IPS-18c (cell line): ENCODE measurements around the gene SEPTIN1.
"Not testable (repeated sequence)": the region's sequence is repeated elsewhere in the genome, so short reads cannot be mapped to it uniquely, and the experiment has no call there.

Experiments
- H3K4me3 ChIP-seq: 2 replicates; pipeline ENCODE4 v1.7.0; 2013; ENCODE audit warnings: low read depth, mild to moderate bottlenecking, low read length, moderate library complexity; ENCODE audit not compliant: insufficient read depth
- H3K9me3 ChIP-seq: one replicate; pipeline ENCODE4 v1.6.1; 2013; ENCODE audit warnings: mild to moderate bottlenecking, low read length, moderate library complexity; ENCODE audit not compliant: control insufficient read depth, insufficient read depth

SEPTIN1 gene

DNA sequence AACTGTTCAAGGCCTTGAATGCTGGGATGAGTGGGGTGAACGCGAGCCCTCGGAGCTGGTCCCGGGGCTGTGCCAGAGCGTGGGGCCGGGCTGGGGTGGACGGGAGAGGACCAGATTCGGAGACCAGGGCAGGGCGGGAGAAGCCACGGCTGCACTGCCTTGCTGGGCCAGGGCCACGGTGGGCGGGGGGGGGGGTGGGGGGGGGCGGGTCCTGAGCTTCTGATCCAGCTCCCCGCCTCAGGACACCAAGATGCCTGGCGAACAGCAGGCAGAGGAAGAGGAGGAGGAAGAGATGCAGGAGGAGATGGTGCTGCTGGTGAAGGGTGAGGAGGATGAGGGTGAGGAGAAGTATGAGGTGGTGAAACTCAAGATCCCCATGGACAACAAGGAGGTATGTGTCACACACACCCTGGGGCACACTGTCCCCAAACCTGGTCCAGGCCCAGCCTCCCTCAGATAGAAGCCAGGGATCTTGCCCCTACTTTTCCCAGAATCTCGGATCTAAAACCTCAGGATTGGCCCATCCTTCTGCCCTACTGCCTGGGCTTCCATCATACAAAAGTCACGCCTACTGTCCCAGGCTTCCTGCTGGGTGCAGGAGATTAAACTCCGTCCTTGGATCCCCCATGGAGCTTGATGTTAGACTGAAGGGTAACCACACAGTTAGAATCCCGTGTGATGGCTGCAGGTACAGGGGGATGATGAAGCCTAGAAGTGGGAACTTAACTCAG, 25.6 kb upstream of the SEPTIN1 start:
- no peaks in the 10 kb centered on the region for H3K9me3 ChIP-seq

DNA sequence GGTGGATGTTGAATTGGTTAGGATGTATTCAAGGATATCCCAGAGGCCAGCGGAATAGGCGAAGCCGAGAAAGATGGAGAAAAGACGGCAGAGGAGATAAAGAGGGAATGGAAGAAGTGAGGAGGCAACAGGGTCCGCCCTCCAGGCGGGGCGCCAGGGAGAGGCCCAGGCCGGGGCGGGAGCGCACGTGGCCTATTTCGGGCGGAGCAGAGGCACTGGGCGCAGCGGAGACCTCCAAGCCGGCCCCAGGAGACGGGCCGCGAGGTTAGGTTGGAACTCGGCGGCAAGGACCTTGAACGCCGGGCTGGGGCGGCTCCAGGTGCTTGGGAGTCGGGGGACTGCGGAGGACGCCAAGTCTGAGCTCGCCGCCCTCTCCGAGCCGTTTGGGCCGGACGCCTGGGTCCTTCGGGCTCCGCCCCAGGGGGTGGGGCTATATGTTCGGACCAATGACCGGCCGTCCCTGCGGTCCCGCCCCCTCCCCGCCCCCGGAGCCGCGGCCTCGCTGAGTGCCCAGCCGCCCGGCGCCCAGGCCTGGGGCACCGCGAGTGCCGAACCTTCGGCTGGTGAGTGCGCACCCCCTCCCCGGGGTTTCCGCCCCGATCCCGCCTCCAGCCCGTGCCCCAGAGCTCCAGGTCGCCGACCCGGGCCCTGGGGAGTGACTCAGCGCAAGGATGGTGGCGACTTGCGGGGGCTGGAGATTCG, 24.9 kb upstream of the SEPTIN1 start, which contains the start of gene ZNF771:
Gene ZNF771, plus strand, starts transcription at position 505 of the 702 bp plus-strand sequence. CDS start 448 bp downstream, outside the sequence.
- H3K4me3 ChIP-seq, result peak within 1 kb of the TSS; percentile 80
- H3K9me3 ChIP-seq, result no peaks in the 10 kb centered on the region

More for the DNA sequence above, 25.6 kb upstream of the SEPTIN1 start:
- H3K4me3 ChIP-seq, result peak overlapping the region; percentile 80

DNA sequence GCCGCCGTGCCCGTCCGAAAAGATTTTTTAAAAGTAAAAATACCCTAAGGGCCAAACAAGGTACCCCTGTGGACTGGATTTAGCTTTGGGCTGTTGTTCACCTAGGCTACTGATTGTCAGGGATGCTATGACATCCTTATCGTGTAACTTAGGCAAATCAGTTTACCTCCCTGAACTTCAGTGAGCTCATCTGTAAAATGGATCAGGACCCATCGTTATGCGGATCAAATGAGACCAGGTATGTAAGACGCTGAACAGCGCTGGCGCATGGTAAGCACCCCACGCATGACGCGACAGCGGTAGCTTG, 24.4 kb upstream of the SEPTIN1 start:
- H3K9me3 ChIP-seq, result no peaks in the 10 kb centered on the region

DNA sequence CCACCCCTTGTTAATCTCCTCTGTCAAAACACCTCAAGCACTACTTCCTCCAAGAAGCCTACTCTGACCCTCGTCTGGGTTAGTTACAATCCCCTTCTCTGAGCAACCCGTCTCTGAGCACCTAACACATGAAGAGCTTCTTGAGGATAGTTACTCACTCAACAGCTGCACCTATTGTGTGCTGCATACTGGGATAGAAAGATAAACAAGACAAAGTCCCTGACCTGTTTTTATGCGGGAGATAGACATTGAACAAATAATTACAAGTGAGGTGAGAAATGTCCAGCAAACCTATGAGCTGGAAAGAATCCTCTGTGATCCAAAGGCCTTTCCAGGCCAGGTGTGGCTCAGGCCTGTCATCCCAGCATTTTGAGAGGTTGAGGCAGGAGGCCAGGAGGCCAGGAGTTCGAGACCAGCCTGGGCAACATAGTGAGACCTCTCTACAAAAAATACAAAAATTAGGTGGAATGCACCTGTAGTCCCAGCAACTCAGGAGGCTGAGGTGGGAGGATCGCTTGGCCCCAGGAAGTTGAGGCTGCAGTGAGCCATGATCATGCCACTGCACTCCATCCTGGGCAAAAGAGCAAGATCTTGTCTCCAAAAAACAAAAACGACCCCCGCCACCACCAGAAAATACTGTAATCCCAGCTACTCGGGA, 19.5 kb upstream of the SEPTIN1 start:
- Histone ChIP-seq H3K9me3 (no peaks in the 10 kb centered on the region), H3K4me3 (no peak overlapping the region)

More for the DNA sequence above, 24.4 kb upstream of the SEPTIN1 start:
- H3K4me3 ChIP-seq, result peak overlapping the region; percentile 80

DNA sequence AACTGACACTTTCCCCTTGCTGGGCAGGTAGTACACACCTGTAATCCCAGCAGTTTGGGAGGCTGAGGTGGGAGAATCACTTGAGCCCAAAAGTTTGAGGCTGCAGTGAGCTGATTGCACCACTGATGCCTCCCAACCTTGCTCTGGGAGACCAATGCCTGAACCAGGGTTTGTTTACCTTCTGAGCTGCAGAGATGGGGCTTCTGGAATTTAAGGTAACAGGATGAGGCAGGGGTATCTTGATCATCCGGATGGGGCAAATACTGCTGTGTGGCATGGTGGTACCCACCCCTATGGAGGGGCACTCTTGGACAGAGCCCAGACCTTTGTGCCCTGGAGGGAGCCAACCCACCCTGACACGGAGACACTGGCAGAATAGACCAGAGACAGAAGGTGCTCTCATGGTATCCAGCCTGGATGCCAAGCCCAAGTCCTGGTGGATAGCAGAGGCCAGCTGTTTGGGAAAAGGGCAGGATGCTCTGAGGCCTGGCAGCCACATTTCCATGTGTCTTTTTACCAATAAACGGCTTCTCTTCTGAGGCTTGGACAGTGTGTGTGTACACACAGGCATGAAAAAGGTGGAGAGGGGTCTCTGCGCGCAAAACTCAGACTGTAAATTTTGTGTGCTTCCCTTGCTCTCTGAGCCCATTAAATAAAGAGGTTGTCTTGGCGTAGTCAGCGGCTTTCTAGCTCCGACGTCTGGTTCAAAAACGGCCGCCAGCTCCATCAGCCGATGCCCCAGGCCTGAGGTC, 17.2 kb upstream of the SEPTIN1 start:
- H3K9me3 ChIP-seq, result no peaks in the 10 kb centered on the region

GRCh38 chr16:30398661-30399434, 16.5 kb upstream of the SEPTIN1 start:
- Histone ChIP-seq H3K9me3 (no peaks in the 10 kb centered on the region), H3K4me3 (no peak overlapping the region)

More for the DNA sequence above, 17.2 kb upstream of the SEPTIN1 start:
- H3K4me3 ChIP-seq, result peak overlapping the region; percentile 60

GRCh38 chr16:30397776-30398660, 15.7 kb upstream of the SEPTIN1 start:
- no peak overlapping the region for H3K4me3 ChIP-seq

GRCh38 chr16:30397056-30397455, 14.7 kb upstream of the SEPTIN1 start:
- Histone ChIP-seq H3K4me3 (no peak overlapping the region), H3K9me3 (no peaks in the 10 kb centered on the region)

More at GRCh38 chr16:30397776-30398660, 15.7 kb upstream of the SEPTIN1 start:
- no peaks in the 10 kb centered on the region for H3K9me3 ChIP-seq

GRCh38 chr16:30396627-30397026, 14.3 kb upstream of the SEPTIN1 start:
- peak overlapping the region; percentile 94 for H3K4me3 ChIP-seq
- H3K9me3 ChIP-seq, result not testable (repeated sequence)

DNA sequence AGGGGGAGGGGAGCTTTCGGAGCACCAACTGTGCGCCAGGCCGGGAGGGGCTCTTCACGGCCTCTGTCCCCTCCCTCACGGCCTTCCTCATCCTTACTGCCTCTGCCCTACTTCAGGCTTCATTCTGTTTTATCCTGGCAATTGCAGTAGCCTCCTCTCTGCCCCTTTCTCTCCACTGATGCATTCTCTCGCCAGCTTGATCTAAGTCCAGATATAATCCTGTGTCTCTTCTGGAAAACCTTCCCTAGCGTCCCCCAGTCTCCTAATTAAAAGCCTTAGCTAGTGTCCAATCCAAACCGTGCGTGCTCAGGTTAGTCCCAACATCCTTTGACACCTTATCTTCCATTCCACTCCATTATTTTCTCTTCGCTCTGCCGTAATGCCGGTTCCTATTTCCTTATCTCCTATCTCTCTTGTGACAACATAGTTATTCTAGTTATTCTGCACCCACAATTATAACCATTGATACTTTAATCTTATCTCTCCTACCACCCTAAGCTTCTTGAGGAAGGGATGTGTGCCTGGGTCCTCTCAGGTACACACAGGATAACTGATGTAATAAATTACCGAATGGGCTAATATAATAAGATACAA, 13.7 kb upstream of the SEPTIN1 start:
- H3K4me3 ChIP-seq, result peak overlapping the region; percentile 94
- H3K9me3 ChIP-seq, result no peaks in the 10 kb centered on the region

DNA sequence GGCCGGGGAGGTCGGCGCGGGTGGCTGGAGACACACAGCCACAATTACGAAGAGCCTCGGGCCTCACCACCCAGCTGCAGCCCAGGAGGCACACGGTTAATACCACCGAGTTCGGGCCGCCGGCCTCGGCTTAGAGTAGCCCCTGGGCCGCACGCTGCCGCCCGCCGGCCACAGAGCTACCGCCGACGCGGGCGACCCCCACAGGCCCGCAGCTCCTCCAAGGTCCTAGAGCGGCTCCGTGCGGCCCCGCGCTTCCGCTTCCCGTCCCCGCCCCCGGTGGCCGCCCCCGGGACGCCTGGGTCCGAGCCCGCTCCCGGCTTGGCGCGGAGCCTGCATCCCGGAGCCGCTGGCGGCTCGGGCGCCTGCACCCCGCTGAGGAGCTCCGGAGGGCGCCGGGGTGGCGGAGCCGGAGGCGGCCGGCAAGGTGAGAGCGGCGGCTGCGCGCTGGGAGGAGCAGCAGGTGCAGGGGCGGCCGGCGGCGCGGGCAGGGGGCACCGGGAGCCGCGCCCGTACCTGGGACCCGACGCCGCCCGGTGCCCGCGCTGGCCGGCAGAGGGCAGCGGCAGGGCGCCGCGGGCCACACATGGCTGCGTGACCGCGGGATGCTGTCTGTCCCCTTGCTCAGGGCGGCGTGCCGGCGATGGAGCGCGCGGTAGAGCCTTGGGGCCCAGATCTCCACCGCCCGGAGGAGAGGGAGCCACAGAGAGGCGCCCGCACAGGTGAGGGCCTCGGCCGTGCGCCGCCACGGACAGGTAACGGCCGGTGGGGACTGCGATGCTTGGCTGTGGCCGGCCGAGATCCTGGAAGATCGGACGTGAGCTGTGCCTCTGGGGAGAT, 13.0 kb upstream of the SEPTIN1 start, which contains the start of gene ZNF48:
Gene ZNF48, plus strand, starts transcription at position 266 of the 837 bp plus-strand sequence. Its CDS starts 375 bp downstream, at position 641.
- H3K9me3 ChIP-seq, result no peaks in the 10 kb centered on the region
- H3K4me3 ChIP-seq, result peak within 1 kb of the TSS; percentile 94

- peak overlapping the region; percentile 94 for H3K4me3 ChIP-seq
- H3K9me3 ChIP-seq, result no peaks in the 10 kb centered on the region
Observed at GRCh38 chr16:30394592-30395154, 12.3 kb upstream of the SEPTIN1 start.

DNA sequence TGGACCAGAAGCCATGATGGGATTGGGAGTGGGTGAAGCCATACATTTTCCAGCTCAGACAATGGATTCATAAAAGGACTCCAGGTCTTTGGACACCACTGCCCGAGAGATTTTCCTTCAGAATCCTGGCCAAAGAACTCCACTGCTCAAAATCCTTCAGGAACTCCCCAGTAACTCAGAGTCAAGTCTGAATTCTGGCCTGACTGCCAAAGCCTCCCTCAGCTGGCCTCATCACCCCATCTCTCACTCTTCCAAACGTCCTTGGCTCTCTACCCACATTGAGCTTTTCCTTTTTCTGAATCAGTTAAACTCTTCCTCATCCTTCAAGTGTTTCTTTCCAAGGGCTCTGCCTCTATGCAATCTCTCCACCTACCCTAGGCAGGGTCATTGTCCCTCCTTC, 1.2 kb upstream of the SEPTIN1 start:
- H3K9me3 ChIP-seq, result no peaks in the 10 kb centered on the region
- no peak overlapping the region for H3K4me3 ChIP-seq

- no peak overlapping the region for H3K4me3 ChIP-seq
Observed at GRCh38 chr16:30381291-30382041, 895 bp downstream of the SEPTIN1 start.

More at GRCh38 chr16:30381291-30382041, 895 bp downstream of the SEPTIN1 start:
- H3K9me3 ChIP-seq, result no peaks in the 10 kb centered on the region
